T1000 (cell line): ENCODE measurements around the gene SF3A1.

Experiments
- DNase-seq: peaks from one replicate; lab custom pipeline; 2025; ENCODE audit warnings: mixed read lengths; lab: John Stamatoyannopoulos, UW

The SF3A1 gene

GRCh38 chr22:30386960-30387827 is 30.5 kb upstream of the SF3A1 start, which contains the start of gene RNF215:
RNF215 (minus strand) TSS chr22:30387411; CDS start chr22:30387313, 98 bp downstream.
- peak; percentile 77 for DNase-seq

DNA sequence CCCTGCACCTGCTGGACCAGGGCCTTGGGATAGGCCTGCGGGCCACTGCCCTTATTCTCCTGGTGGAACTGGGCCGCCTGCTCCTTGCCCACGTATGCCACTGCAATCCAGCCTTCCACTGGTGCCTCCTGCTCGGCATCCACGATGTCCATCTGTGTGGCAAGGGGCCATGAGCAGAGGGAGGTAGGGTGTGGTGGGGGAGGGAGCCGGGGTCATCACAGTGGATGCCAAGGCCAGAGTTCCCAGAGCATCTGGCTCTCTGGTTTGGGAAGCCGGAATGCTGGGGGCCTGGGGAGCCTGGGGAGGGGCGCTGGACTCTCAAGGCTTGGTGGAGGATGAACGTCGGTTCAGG is 29.9 kb upstream of the SF3A1 start:
- no peak for DNase-seq

- DNase-seq: no peak
Observed at GRCh38 chr22:30385942-30386341, 29.2 kb upstream of the SF3A1 start.

DNA sequence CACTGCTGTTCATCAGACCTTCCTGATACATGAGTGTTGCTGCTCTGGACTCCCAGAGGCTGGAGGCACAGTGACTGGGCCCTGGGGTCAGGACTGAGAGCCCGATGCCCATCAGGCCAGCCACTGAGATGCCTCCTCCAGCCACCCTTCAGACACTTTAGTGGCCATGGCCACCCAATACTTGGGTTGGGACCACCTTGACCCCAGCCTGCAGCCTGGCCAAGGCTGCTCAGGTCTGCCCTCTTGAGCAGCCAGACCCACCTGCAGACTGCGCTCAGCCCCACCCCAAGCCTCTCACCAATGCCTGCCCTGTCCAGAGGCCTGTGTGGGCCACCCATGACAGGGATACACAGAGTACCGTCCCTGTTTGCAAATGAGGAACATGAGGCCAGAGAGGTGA is 26.4 kb upstream of the SF3A1 start:
- DNase-seq: no peak

- no peak for DNase-seq
Observed at GRCh38 chr22:30382340-30382739, 25.6 kb upstream of the SF3A1 start.

- DNase-seq: no peak
Observed at GRCh38 chr22:30381264-30381663, 24.6 kb upstream of the SF3A1 start.

DNA sequence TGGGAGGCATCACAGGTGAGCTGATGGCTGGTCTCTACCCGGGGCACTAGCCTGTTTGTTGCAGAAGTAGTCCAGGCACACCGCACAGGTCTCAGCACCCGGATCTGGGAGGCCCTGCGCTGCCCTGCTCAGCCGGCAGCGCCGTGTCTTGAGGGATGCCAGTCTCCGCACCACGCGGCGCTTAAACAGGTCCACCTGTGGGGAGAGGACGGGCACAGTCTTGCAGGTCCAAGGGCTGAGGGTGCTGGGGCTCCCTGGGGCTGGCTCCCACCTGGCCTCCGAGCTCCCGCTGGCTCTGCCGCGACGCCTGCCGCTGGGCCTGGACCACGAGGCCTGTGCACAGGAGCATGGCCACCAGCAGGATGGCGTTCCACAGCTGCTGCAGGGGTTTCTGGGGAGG is 23.3 kb upstream of the SF3A1 start:
- no peak for DNase-seq

DNA sequence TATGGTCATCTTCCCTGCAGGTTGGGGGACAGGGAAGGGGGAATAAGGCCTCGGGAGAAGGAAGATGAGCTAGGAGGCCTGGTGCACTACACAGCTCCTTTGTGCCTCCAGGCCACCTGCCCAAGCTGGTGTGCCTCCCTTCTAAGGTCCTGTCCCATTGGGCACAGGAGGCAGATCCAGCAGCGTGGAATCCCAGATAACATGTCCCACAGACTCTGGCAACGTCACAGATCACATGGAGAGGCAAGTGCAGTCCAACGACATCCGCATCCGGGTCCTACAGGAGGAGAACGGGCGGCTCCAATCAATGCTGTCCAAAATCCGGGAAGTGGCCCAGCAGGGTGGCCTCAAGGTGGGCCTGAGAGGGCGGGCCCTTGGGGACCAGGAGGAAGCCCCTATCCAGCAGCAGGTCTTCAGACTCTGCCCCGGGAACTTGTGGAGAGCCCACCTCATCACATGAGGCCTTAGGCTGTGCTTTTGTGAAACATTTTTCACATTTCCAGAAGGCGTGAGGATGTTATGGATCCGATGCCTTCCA is 18.7 kb upstream of the SF3A1 start:
- DNase-seq: no peak

GRCh38 chr22:30373331-30374325 is 16.9 kb upstream of the SF3A1 start:
- DNase-seq: no peak

DNA sequence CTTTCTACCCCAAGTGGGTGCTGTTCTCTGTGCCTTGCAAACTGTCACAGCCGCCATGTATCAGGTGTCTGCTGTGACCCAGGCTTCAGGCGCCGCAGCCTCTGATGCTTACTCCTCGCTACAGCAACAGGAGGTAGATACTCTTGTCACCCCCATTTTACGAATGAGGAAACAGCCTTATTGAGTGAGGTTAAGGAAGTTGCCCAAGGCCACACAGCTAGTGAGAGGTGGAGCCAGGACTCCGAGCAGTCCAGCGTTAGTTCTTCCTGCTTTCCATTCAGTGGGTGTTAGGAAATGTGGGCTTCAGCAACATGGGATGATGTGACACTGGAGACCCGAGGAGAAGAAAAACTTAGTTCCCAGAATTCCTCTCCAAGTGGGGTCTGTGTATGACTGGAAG is 16.2 kb upstream of the SF3A1 start:
- DNase-seq: no peak

DNA sequence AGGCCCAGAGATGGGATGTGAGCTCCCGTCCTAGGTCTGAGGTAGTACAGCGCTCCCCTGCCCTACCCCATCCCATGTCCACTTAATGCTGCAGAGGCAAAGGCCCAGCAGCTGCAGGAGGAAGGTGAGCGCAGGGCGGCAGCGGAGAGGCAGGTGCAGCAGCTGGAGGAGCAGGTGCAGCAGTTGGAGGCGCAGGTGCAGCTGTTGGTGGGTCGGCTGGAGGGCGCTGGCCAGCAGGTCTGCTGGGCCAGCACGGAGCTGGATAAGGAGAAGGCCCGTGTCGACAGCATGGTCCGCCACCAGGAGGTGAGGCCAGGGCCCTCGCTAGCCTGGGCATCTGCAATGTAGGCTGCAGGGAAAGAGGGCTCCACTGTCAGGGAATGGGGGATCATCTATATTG is 15.3 kb upstream of the SF3A1 start:
- no peak for DNase-seq

DNA sequence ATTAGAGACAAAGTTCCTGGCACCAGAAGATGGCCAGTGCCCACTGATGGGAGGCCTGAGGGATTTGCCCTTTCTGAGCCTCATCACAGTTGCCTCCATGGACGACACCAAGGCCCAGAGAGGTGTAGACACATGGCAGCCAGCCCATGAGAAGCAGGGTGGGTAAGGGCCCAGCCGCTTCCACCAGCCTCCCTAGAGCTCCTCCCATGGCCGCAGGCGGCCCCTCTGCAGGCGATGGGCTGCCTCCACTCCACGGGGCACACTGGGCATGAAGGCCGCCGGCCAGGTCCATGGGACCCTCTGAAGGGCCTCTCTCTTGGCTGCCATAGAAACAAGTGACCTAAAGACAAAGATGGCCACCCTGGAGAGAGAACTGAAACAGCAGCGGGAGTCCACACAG is 14.6 kb upstream of the SF3A1 start:
- no peak for DNase-seq

DNA sequence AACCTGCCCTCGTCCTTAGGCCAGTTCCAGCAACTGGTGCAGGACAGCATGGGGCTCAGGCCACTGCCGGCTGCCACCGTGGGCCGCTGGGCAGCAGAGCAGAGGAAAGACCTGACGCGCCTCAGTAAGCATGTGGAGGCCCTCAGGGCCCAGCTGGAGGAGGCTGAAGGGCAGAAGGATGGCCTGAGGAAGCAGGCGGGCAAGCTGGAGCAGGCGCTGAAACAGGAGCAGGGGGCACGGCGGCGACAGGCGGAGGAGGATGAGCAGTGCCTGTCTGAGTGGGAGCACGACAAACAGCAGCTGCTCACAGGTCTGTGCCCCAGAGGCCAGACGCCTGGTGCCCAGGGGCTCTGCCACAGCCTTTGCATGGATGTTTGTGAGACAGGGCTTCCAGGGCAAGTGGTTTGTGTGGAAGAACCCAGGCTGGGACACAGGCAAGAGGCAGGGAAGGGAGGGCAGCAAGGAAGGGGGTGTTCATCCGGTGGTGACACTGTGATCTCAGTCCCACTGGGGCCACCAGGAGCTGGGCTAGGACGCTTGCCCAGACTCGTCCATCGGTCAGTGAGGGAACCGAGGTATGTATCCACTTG is 14.0 kb upstream of the SF3A1 start:
- DNase-seq: no peak

- DNase-seq: no peak
Observed at GRCh38 chr22:30368420-30368819, 11.7 kb upstream of the SF3A1 start.

DNA sequence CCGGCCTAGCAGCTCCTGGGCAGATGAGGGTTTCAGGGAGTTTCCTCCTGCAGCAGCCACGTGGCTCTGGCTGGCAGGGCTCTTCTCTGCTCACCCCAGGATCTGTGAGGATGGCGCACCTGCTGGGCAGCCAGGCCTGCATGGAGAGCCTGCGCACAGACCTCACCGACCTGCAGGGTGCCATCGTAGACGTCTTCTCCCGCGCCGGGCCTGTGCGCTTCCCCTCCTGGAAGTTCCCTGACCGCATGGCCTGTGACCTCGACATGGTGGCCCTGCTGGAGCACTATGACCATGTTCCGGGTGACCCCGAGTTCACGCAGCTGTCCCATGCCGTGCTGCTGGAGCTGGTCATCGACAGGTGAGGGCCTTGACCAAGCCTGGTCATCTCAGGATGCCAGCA is 9.2 kb upstream of the SF3A1 start:
- DNase-seq: no peak

DNA sequence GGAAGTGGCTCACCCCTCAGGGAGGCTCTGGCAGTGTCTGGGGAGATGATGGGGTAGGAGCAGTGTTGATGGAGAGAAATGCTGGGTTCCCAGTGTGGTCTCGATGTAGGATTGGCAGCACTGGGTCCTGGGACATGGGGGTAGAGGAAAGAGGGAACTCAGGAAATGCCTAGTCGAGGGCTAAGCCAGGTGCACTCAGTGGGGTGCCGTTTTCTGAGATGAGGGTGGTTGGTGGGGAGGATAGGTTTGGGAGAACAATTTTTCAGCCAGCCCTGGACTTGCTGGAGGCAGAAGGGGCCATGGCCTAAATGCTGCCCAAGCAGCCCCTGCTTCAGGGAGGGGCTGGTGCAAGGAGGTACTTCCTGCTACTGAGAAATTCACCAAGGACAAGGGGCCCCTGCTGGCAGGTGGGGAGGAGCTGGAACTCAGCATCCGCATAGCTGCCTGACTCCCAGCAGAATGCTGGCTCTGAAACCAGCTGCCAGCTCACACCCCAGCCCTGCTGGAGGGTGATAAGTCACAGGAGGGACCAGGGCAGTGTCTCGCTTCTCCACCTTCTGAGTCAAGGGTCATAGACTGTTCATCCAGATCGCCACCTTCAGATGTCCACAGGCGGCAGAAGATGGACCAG is 6.1 kb upstream of the SF3A1 start:
- DNase-seq: no peak

DNA sequence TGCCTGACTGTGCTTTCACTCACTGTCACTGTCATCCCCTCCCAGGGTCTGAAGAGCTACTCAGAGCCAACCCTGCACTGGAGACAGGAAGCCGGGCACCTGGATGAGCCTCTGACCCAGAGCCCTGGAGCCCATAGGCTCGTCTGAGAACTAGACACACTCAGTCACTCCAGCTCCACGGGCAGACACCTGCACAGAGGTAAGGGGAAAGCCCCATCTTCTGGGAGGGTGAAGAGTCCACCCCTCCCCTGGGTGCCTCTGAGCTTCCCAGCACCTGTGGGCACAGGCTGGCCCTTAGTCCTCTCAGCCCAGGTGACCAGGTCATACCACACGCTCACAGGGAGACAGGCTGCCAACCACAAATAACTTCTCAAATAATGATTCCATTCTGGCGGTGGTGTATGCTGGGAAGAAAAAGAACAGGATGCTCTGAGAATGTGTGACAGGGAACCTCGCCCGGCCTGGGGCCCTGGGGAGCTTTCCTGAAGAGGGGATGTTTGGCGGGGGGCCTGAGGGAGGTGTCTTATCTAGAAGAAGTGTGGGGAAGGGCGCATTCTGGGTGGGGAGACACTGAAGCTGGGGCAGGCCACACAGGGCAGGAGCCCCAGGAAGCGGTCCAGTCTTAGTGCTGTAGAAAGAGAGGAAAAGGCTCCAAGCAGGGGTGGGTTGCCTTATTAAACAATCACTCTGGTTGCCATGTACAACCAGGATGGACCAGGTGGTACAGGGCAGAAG is 5.4 kb upstream of the SF3A1 start:
- no peak for DNase-seq

DNA sequence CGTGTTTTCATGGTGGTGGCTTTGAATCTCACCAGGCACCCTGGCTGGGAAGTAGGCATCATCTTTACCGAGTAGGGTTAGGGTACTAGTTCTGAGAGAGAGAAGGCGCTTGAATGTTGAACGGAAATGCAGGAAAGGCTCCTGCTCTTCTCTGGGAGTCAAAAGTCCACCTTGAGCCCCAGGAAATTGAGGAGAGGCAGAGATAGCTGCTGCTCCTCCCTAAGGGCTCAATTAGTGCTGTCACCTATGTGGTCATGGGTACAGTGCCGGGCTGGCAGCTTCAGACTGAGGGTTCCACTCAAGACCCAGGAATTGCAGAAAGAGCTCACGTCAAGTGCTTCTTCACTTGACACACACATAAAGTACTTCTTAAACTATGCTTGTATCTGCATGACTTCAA is 1.8 kb upstream of the SF3A1 start:
- no peak for DNase-seq

DNA sequence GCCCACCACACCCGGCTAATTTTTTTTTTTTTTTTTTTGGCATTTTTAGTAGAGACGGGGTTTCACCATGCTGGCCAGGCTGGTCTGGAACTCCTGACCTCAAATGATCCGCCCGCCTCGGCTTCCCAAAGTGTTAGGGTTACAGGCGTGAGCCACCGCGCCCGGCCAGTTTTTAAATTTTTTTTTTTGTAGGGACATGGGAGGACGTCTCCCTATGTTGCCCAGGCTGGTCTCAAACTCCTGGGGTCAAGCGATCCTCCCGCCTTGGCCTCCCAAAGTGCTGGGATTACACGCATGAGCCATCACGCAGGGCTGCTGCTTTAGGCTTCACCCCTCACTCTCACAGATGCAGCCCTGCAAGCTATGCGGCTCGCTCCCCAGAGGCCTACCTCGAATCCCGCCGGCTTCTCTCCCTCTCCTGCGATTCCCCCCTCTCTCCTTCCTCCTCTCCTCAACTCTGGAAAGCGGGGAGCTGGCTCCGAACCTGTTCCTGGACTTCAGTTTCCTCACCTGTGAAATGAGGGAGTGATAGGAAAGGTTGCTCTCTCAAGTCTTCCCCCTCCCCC is 1.0 kb upstream of the SF3A1 start:
- DNase-seq: no peak

- no peak for DNase-seq
Observed at GRCh38 chr22:30357236-30357570, 509 bp upstream of the SF3A1 start.

- no peak for DNase-seq
Observed at GRCh38 chr22:30354644-30355043, 2.0 kb downstream of the SF3A1 start.
